Neuronal stem cell (in vitro differentiated cells): Measurements from ENCODE around the gene CMTM7.
A peak's percentile ranks its signal among the peaks of the same experiment; 100 is the strongest.

ENCODE experiments used
- DNase-seq: peaks from one replicate; pipeline ENCODE4 v3.0.0-alpha.2; 2013; ENCODE audit warnings: low spot score
- H2AFZ ChIP-seq: one replicate; pipeline ENCODE4 v1.6.1; 2013; ENCODE audit warnings: mild to moderate bottlenecking, low read length, inconsistent platforms
- H2AK5ac ChIP-seq: 2 replicates; pipeline ENCODE4 v1.6.1; 2013; ENCODE audit warnings: low read depth, mild to moderate bottlenecking, inconsistent platforms, low read length, moderate library complexity, mixed read lengths
- H2BK120ac ChIP-seq: 2 replicates; pipeline ENCODE4 v1.6.1; 2013; ENCODE audit warnings: low read depth, mild to moderate bottlenecking, inconsistent platforms, low read length, moderate library complexity, mixed read lengths
- H2BK12ac ChIP-seq: one replicate; pipeline ENCODE4 v1.6.1; 2013; ENCODE audit warnings: low read length, inconsistent platforms
- H2BK15ac ChIP-seq: 2 replicates; pipeline ENCODE4 v1.6.1; 2013; ENCODE audit warnings: mild to moderate bottlenecking, low read length, inconsistent platforms, mixed read lengths
- H2BK5ac ChIP-seq: one replicate; pipeline ENCODE4 v1.6.1; 2013; ENCODE audit warnings: inconsistent platforms, mild to moderate bottlenecking, low read length, moderate library complexity
- H3K14ac ChIP-seq: one replicate; pipeline ENCODE4 v1.6.1; 2013; ENCODE audit warnings: low read length, inconsistent platforms
- H3K18ac ChIP-seq: 2 replicates; pipeline ENCODE4 v1.6.1; 2013; ENCODE audit warnings: low read length, inconsistent platforms
- H3K23ac ChIP-seq: 2 replicates; pipeline ENCODE4 v1.6.1; 2013; ENCODE audit warnings: low read depth, mild to moderate bottlenecking, mixed read lengths, low read length, inconsistent platforms; ENCODE audit not compliant: poor library complexity
- H3K27ac ChIP-seq: replicated peaks from 3 replicates; pipeline ENCODE4 v1.5.1; 2013; ENCODE audit warnings: low read length, inconsistent platforms
- H3K27me3 ChIP-seq, 3 experiments: 2 replicates each; pipeline ENCODE4 v1.6.1; 2013; ENCODE audit warnings: low read length in 3 of 3, mild to moderate bottlenecking in 2 of 3, inconsistent platforms in 1 of 3, low read depth in 1 of 3, mixed read lengths in 1 of 3, moderate library complexity in 1 of 3; ENCODE audit not compliant: control insufficient read depth in 3 of 3, insufficient read depth in 3 of 3
- H3K36me3 ChIP-seq, 2 donors: replicated peaks in 1 of 2; 2 replicates each; pipeline ENCODE4 v1.6.1; 2013; ENCODE audit warnings: low read length in 2 of 2; ENCODE audit not compliant: control insufficient read depth in 2 of 2, insufficient read depth in 2 of 2
- H3K4ac ChIP-seq: 2 replicates; pipeline ENCODE4 v1.6.1; 2013; ENCODE audit warnings: inconsistent platforms, mild to moderate bottlenecking, low read length, moderate library complexity
- H3K4me1 ChIP-seq, 2 donors: 1 replicate in 1 of 2; 2 replicates in 1 of 2; pipeline ENCODE4 v1.6.1; 2013; ENCODE audit warnings: low read length in 2 of 2, low read depth in 1 of 2; ENCODE audit not compliant: control insufficient read depth in 2 of 2, insufficient read depth in 1 of 2
- H3K4me2 ChIP-seq: one replicate; pipeline ENCODE4 v1.6.1; 2013; ENCODE audit warnings: mild to moderate bottlenecking, low read length, inconsistent platforms; ENCODE audit not compliant: insufficient read depth, poor library complexity, severe bottlenecking
- H3K4me3 ChIP-seq, 2 donors: 2 replicates each; pipeline ENCODE4 v1.5.1; 2013; ENCODE audit warnings: low read length in 2 of 2, mild to moderate bottlenecking in 2 of 2, inconsistent platforms in 1 of 2, moderate library complexity in 1 of 2
- H3K79me1 ChIP-seq: one replicate; pipeline ENCODE4 v1.6.1; 2013; ENCODE audit warnings: low read depth, mild to moderate bottlenecking, inconsistent platforms, low read length, moderate library complexity
- H3K9ac ChIP-seq: one replicate; pipeline ENCODE4 v1.6.1; 2013; ENCODE audit warnings: mild to moderate bottlenecking, low read depth, low read length, inconsistent platforms; ENCODE audit not compliant: poor library complexity
- H3K9me3 ChIP-seq, 2 donors: replicated peaks in 1 of 2; 2 replicates each; pipeline versions ENCODE3 to v1.6.1; 2013; ENCODE audit warnings: low read length in 2 of 2, mild to moderate bottlenecking in 2 of 2, inconsistent platforms in 1 of 2, low read depth in 1 of 2, mixed read lengths in 1 of 2, moderate library complexity in 1 of 2; ENCODE audit not compliant: control insufficient read depth in 2 of 2, insufficient read depth in 1 of 2
- H4K8ac ChIP-seq: one replicate; pipeline ENCODE4 v1.6.1; 2013; ENCODE audit warnings: low read depth, mild to moderate bottlenecking, inconsistent platforms, low read length, moderate library complexity
- H4K91ac ChIP-seq: one replicate; pipeline ENCODE4 v1.6.1; 2013; ENCODE audit warnings: low read length, low read depth, mild to moderate bottlenecking, inconsistent platforms; ENCODE audit not compliant: poor library complexity
- WGBS, 2 donors: extraction: QIAGEN DNeasy Blood & Tissue Kit; methylation state at CpG; one replicate each; pipeline ENCODE4 v1.1.7; 2013; ENCODE audit warnings: missing lambda C conversion rate in 2 of 2, mixed read lengths in 1 of 2; ENCODE audit not compliant: insufficient read length in 2 of 2, insufficient replicate concordance in 1 of 2; ENCODE audit errors: extremely low coverage in 2 of 2; 5-methylcytosine and 5-hydroxymethylcytosine counted together

Gene CMTM7

DNA sequence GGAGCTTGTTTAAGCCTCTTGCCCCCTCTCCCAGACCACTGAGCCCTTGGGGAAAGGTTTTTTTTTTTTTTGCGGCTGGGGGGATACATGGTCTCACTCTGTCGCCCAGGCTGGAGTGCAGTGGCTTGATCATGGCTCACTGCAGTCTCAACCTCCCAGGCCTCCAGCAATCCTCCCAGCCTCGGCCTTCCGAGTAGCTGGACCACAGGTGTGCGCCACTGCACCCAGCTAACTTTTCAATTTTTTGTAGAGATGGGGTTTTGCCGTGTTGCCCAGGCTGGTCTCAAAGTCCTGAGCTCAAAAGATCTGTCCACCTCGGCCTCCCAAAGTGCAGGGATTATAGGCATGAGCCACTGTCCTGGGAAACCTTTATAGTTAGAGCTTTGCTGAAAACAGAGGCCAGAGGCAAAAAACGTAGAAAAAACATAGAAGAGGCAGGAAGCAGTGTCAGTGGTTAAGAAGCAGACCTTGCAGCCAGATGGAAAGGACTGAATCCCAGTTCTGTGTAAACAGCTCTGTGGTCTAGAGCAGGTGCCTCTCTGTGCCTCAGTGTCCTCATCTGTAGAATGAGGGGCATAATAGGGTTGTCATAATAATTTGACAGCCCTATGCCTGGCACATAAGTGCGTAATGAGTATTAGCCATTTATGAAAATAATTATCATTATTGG is 33.1 kb downstream of the CMTM7 start:
- peaks cover 10 to 12% of the 10 kb centered on the region in 2 donors for H3K4me1 ChIP-seq

GRCh38 chr3:32428092-32429068 is 36.7 kb downstream of the CMTM7 start:
- H3K4ac ChIP-seq, result no peak overlapping the region
- no peak for DNase-seq
- no peak overlapping the region for H2BK12ac ChIP-seq

More for the DNA sequence above, 33.1 kb downstream of the CMTM7 start:
- no CpG with 5 or more reads among the region's 9 CpGs for WGBS, 2 donors
- Histone ChIP-seq H3K23ac (no peak overlapping the region), H2AK5ac (no peak overlapping the region), H3K9ac (no peak overlapping the region), H3K18ac (no peak overlapping the region), H4K91ac (no peak overlapping the region), H2BK120ac (no peak overlapping the region), H3K79me1 (peaks cover 4% of the 10 kb centered on the region), H3K4me2 (no peak overlapping the region), H2BK15ac (no peak overlapping the region), H2BK5ac (no peak overlapping the region), H3K14ac (no peak overlapping the region), H3K4me3 (no peak overlapping the region), H3K27ac (no peak overlapping the region), H4K8ac (no peak overlapping the region), H3K36me3 (peaks cover 0 to 4% of the 10 kb centered on the region in 2 donors), H3K4ac (no peak overlapping the region), H2AFZ (no peak overlapping the region), H3K27me3 (no peaks in the 10 kb centered on the region), H3K9me3 (peaks cover 0 to 9% of the 10 kb centered on the region in 2 donors), H2BK12ac (no peak overlapping the region)
- no peak for DNase-seq

DNA sequence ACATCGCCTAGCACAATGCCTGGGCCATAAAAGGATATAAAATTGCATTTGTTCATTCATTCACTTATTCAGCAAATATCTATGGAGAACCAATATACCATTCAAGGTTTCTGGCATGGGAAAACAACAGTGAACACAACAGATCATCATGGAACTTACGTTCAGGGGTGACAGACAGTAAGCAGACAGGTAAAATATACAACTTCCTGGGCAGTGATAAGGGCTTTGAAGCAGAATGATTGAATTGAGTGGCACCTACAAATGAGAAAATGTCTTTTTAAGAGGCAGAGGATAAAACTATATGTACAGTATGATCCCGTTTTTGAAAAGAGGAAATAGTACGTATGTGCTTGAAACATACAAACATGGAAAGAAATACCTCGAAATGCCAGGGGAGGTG is 39.2 kb downstream of the CMTM7 start:
- no peaks in the 10 kb centered on the region for H3K27me3 ChIP-seq
- no peaks in the 10 kb centered on the region for H3K79me1 ChIP-seq
- no peak overlapping the region for H3K27ac ChIP-seq
- H4K8ac ChIP-seq, result no peak overlapping the region
- no peak overlapping the region for H3K4me2 ChIP-seq
- no peak overlapping the region for H3K4me3 ChIP-seq
- H2BK12ac ChIP-seq, result no peak overlapping the region
- H4K91ac ChIP-seq, result no peak overlapping the region
- H3K18ac ChIP-seq, result no peak overlapping the region
- H2AK5ac ChIP-seq, result no peak overlapping the region
- WGBS, 2 donors, result no CpG with 5 or more reads among the region's 5 CpGs
- H2BK120ac ChIP-seq, result no peak overlapping the region
- H3K4ac ChIP-seq, result no peak overlapping the region
- no peaks in the 10 kb centered on the region for H3K4me1 ChIP-seq
- no peak overlapping the region for H2AFZ ChIP-seq
- no peak overlapping the region for H2BK15ac ChIP-seq
- no peak overlapping the region for H3K14ac ChIP-seq
- H3K9ac ChIP-seq, result no peak overlapping the region
- peaks cover 1 to 8% of the 10 kb centered on the region in 2 donors for H3K36me3 ChIP-seq
- DNase-seq, result no peak
- no peak overlapping the region for H3K23ac ChIP-seq
- no peak overlapping the region for H2BK5ac ChIP-seq
- H3K9me3 ChIP-seq, result no peaks in the 10 kb centered on the region

More at GRCh38 chr3:32428092-32429068, 36.7 kb downstream of the CMTM7 start:
- Histone ChIP-seq H3K27me3 (no peaks in the 10 kb centered on the region), H3K4me1 (no peaks in the 10 kb centered on the region), H4K91ac (no peak overlapping the region), H3K36me3 (peaks cover 1 to 12% of the 10 kb centered on the region in 2 donors), H2AK5ac (no peak overlapping the region), H3K27ac (no peak overlapping the region), H2AFZ (no peak overlapping the region), H3K23ac (no peak overlapping the region), H2BK5ac (no peak overlapping the region), H4K8ac (no peak overlapping the region), H3K18ac (peak overlapping the region; percentile 16), H2BK120ac (no peak overlapping the region), H2BK15ac (no peak overlapping the region), H3K4me3 (no peak overlapping the region), H3K9me3 (no peaks in the 10 kb centered on the region), H3K4me2 (no peak overlapping the region), H3K14ac (no peak overlapping the region), H3K79me1 (no peaks in the 10 kb centered on the region), H3K9ac (peak overlapping the region; percentile 51)
- WGBS, 2 donors, result no CpG with 5 or more reads among the region's 12 CpGs

- no peaks in the 10 kb centered on the region for H3K9me3 ChIP-seq
- DNase-seq, result no peak
- no peak overlapping the region for H4K8ac ChIP-seq
- no peak overlapping the region for H3K9ac ChIP-seq
- H3K79me1 ChIP-seq, result no peaks in the 10 kb centered on the region
- no peak overlapping the region for H3K14ac ChIP-seq
- no peak overlapping the region for H2BK15ac ChIP-seq
- no peak overlapping the region for H3K23ac ChIP-seq
- WGBS, 2 donors, result no CpG with 5 or more reads among the region's 3 CpGs
- no peak overlapping the region for H3K4me2 ChIP-seq
- H2BK120ac ChIP-seq, result no peak overlapping the region
- H3K4ac ChIP-seq, result no peak overlapping the region
- H3K27me3 ChIP-seq, result no peaks in the 10 kb centered on the region
- peaks cover 1 to 8% of the 10 kb centered on the region in 2 donors for H3K36me3 ChIP-seq
- no peak overlapping the region for H2AFZ ChIP-seq
- no peak overlapping the region for H3K4me3 ChIP-seq
- no peak overlapping the region for H4K91ac ChIP-seq
- H2BK12ac ChIP-seq, result no peak overlapping the region
- no peak overlapping the region for H2AK5ac ChIP-seq
- H3K18ac ChIP-seq, result no peak overlapping the region
- H3K27ac ChIP-seq, result no peak overlapping the region
- no peak overlapping the region for H2BK5ac ChIP-seq
- H3K4me1 ChIP-seq, result no peaks in the 10 kb centered on the region
Measured at GRCh38 chr3:32431481-32431880, 39.8 kb downstream of the CMTM7 start.
